Right lobe of liver (tissue), 6 donors: ENCODE measurements around the gene TBXAS1. TPM values are rescaled to one million over a fixed set of nuclear protein-coding genes. Genes with fewer than 3 reads are reported as not detected.

Experiments
- ATAC-seq, 4 donors: fragments of 200-7000 bp; cut with Tn5 transposase; one replicate each; pipeline ENCODE4 v1.9.1; 2020; ENCODE audit warnings: mild to moderate bottlenecking in 4 of 4, moderate library complexity in 4 of 4
- DNase-seq, 3 donors: peaks; one replicate each; pipeline ENCODE4 v3.0.0-alpha.2; 2020
- H3K27ac ChIP-seq, 3 donors: fragments of 200-600 bp; one replicate each; pipeline ENCODE4 v1.8.0; 2022
- H3K27me3 ChIP-seq, 2 donors: fragments of 200-600 bp; one replicate each; pipeline ENCODE4 v1.8.0; 2022
- H3K36me3 ChIP-seq, 4 donors: fragments of 200-600 bp; sonication (generic) in 1 of 4; one replicate each; pipeline versions ENCODE4 v1.5.1 to v1.8.0; 2017 to 2022; ENCODE audit warnings: control low read depth in 1 of 4
- H3K4me1 ChIP-seq, 4 donors: fragments of 200-600 bp; sonication (generic) in 1 of 4; one replicate each; pipeline versions ENCODE4 v1.5.1 to v1.8.0; 2017 to 2022; ENCODE audit warnings: control low read depth in 1 of 4
- H3K4me3 ChIP-seq, 3 donors: fragments of 200-600 bp; one replicate each; pipeline ENCODE4 v1.8.0; 2022
- H3K9me3 ChIP-seq, 4 donors: fragments of 200-600 bp; sonication (generic) in 1 of 4; one replicate each; pipeline versions ENCODE4 v1.5.1 to v1.8.0; 2017 to 2022; ENCODE audit warnings: control low read depth in 1 of 4
- CTCF ChIP-seq, 4 donors: fragments of 200-600 bp in 3 of 4; fragments of 450-650 bp in 1 of 4; IDR thresholded peaks; one replicate each; pipeline versions ENCODE4 v1.5.1 to v1.8.0; 2016 to 2022; ENCODE audit warnings: antibody characterized with exemption in 4 of 4, mild to moderate bottlenecking in 2 of 4
- POLR2A ChIP-seq: fragments of 450-650 bp; IDR thresholded peaks from one replicate; pipeline ENCODE4 v1.6.1; 2017; ENCODE audit warnings: antibody characterized with exemption, mild to moderate bottlenecking
- WGBS: methylation state at CpG from one replicate; pipeline ENCODE4 v1.1.6; 2018; ENCODE audit warnings: low coverage, low lambda C conversion rate; ENCODE audit not compliant: insufficient coverage; ENCODE audit errors: missing lambda C conversion rate; 5-methylcytosine and 5-hydroxymethylcytosine counted together
- intact Hi-C, 2 donors: fragments of 100-400 bp; cut with DNase I; formaldehyde crosslinking; loops; one replicate each; pipeline versions ENCODE4 v1.11.2 to v1.14.1; 2022
- total RNA-seq, 6 experiments: library from RNA; depleted of rRNA in 2 of 6; stranded (reverse); fragments of >200 nt in 2 of 6; fragmentation: NEBNext Ultra II Directional in 3 of 6; extraction: Animal tissue kit (Norgen Biotek cat#: 25700) in 3 of 6; gene quantifications; one replicate each; pipeline versions ENCODE4 v1.1.0 to v1.2.4, GENCODE V29; 2016 to 2023
- donor health status: DM: no; HTN: yes; CAD: no.
- donor health status: DM: no; HTN: no; CAD: no.
- donor health status: DM: no; HTN: no; CAD: no.
- donor health status: DM: no; HTN: yes; CAD: no.
- donor health status: DM: no; HTN: yes; CAD: no.

Gene TBXAS1
- total RNA-seq, 6 experiments from 2014 or later = 7.6 to 15.6 (median 12.2) TPM

- H3K9me3 ChIP-seq = no peaks in the 10 kb centered on the region
- H3K4me1 ChIP-seq = peaks cover 0 to 2% (median under 1%) of the 10 kb centered on the region in 4 donors
- TF ChIP-seq POLR2A = no peak
- TF ChIP-seq CTCF (IDR thresholded peaks at IDR 0.05) = no peak
- H3K36me3 ChIP-seq = no peaks in the 10 kb centered on the region
- H3K4me3 ChIP-seq = no peak overlapping the region
- no peak overlapping the region for H3K27ac ChIP-seq
- ATAC-seq (no peak), DNase-seq (peak in 1 of 3 donors; percentile 38)
- H3K27me3 ChIP-seq = no peaks in the 10 kb centered on the region
- intact Hi-C loops = no loop called here
- no CpG with 5 or more reads among the region's 15 CpGs for WGBS
These were observed 188.5 kb downstream of the TBXAS1 start for GRCh38 chr7:140017543-140017942.

- Histone ChIP-seq H3K4me3 (no peak overlapping the region), H3K27ac (no peak overlapping the region), H3K9me3 (no peaks in the 10 kb centered on the region), H3K36me3 (peaks cover 0 to 2% (median 0%) of the 10 kb centered on the region in 4 donors), H3K4me1 (peaks cover 0 to 8% (median 2%) of the 10 kb centered on the region in 4 donors), H3K27me3 (no peaks in the 10 kb centered on the region)
- no peak for TF ChIP-seq POLR2A
- no peak for TF ChIP-seq CTCF (IDR thresholded peaks at IDR 0.05)
- intact Hi-C loops = no loop called here
- ATAC-seq (no peak), DNase-seq (no peak)
- WGBS = 78% methylated on average over 6 of the region's 9 CpGs
These were observed 189.3 kb downstream of the TBXAS1 start for GRCh38 chr7:140018125-140019043.

- no peak for DNase-seq
These were observed 190.1 kb downstream of the TBXAS1 start for GRCh38 chr7:140019172-140019571.

GRCh38 chr7:140019606-140020005 is 190.5 kb downstream of the TBXAS1 start:
- WGBS = 78% methylated on average over 3 of the region's 3 CpGs
- peaks cover 0 to 13% (median 0%) of the 10 kb centered on the region in 4 donors for H3K36me3 ChIP-seq
- H3K4me3 ChIP-seq = no peak overlapping the region
- ATAC-seq (no peak), DNase-seq (no peak)
- intact Hi-C loops = no loop called here
- no peaks in the 10 kb centered on the region for H3K27me3 ChIP-seq
- peaks cover 0 to 8% (median 2%) of the 10 kb centered on the region in 4 donors for H3K4me1 ChIP-seq
- TF ChIP-seq POLR2A (no peak), CTCF (IDR thresholded peaks at IDR 0.05) (no peak)
- no peak overlapping the region for H3K27ac ChIP-seq
- no peaks in the 10 kb centered on the region for H3K9me3 ChIP-seq

More at GRCh38 chr7:140019172-140019571, 190.1 kb downstream of the TBXAS1 start:
- Histone ChIP-seq H3K27me3 (no peaks in the 10 kb centered on the region), H3K27ac (no peak overlapping the region), H3K4me1 (peaks cover 0 to 8% (median 2%) of the 10 kb centered on the region in 4 donors), H3K4me3 (no peak overlapping the region), H3K9me3 (no peaks in the 10 kb centered on the region), H3K36me3 (peaks cover 0 to 9% (median 0%) of the 10 kb centered on the region in 4 donors)
- TF ChIP-seq POLR2A (no peak), CTCF (IDR thresholded peaks at IDR 0.05) (no peak)
- no peak for ATAC-seq
- WGBS = 75% methylated on average over 9 of the region's 11 CpGs
- intact Hi-C loops = no loop called here
